Caco-2 (cell line): ENCODE measurements around the gene TSN. TPM values are rescaled to one million over a fixed set of nuclear protein-coding genes. Genes with fewer than 3 reads are reported as not detected.

Source experiments
- BruUV-seq: library from RNA; stranded (reverse); fragments of 400-500 nt; replicated peaks from 2 replicates; lab custom pipeline; 2021; lab: Mats Ljungman, UMichigan
- CTCF ChIA-PET: fragments of 300-600 bp; sonication (Branson Sonifier 250); formaldehyde crosslinking; loops from one replicate; lab custom pipeline; 2022; ENCODE audit warnings: antibody characterized with exemption; lab: Charles Lee
- POLR2A ChIA-PET: fragments of 300-600 bp; sonication (Branson Sonifier 250); formaldehyde crosslinking; loops from one replicate; lab custom pipeline; 2022; ENCODE audit warnings: antibody characterized with exemption; lab: Charles Lee
- DNase-seq, 2 experiments: peaks; one replicate each; pipeline versions ENCODE4 v3.0.0 to v3.0.0-alpha.2; 2020 to 2022
- H3K27me3 ChIP-seq: replicated peaks from 2 replicates; pipeline ENCODE4 v1.6.0; 2011; ENCODE audit warnings: low read length; ENCODE audit not compliant: control insufficient read depth, insufficient read depth
- H3K36me3 ChIP-seq: 2 replicates; pipeline ENCODE4 v1.5.1; 2011; ENCODE audit warnings: low read length; ENCODE audit not compliant: control insufficient read depth, insufficient read depth
- H3K4me1 ChIP-seq: fragments of 250-450 bp; sonication (Bioruptor Pico); 2 replicates; pipeline ENCODE4 v1.5.1; 2020; ENCODE audit warnings: mild to moderate bottlenecking
- H3K4me3 ChIP-seq: 2 replicates; pipeline ENCODE4 v1.5.1; 2011; ENCODE audit warnings: low read depth, mild to moderate bottlenecking, control low read depth, low read length
- H3K9me3 ChIP-seq: fragments of 250-450 bp; sonication (Bioruptor Pico); 2 replicates; pipeline ENCODE4 v1.5.1; 2020; ENCODE audit warnings: mild to moderate bottlenecking, moderate library complexity
- H3K27ac Mint-ChIP-seq: one replicate; pipeline ENCODE4 v1.8.0; 2022; ENCODE audit warnings: mixed read lengths; ENCODE audit not compliant: unreplicated experiment
- H3K27me3 Mint-ChIP-seq: one replicate; pipeline ENCODE4 v1.8.0; 2022; ENCODE audit warnings: mixed read lengths; ENCODE audit not compliant: insufficient read depth, unreplicated experiment
- H3K36me3 Mint-ChIP-seq: one replicate; pipeline ENCODE4 v1.8.0; 2022; ENCODE audit warnings: mild to moderate bottlenecking, mixed read lengths; ENCODE audit not compliant: insufficient read depth, unreplicated experiment
- H3K4me1 Mint-ChIP-seq: one replicate; pipeline ENCODE4 v1.8.0; 2022; ENCODE audit warnings: low read depth, mixed read lengths; ENCODE audit not compliant: unreplicated experiment
- H3K4me3 Mint-ChIP-seq: one replicate; pipeline ENCODE4 v1.8.0; 2022; ENCODE audit warnings: mild to moderate bottlenecking, moderate library complexity, mixed read lengths; ENCODE audit not compliant: unreplicated experiment
- H3K9me3 Mint-ChIP-seq: one replicate; pipeline ENCODE4 v1.8.0; 2022; ENCODE audit warnings: mixed read lengths; ENCODE audit not compliant: unreplicated experiment
- intact Hi-C: fragments of 100-400 bp; cut with micrococcal nuclease; formaldehyde crosslinking; loops from one replicate; pipeline ENCODE4 v1.10.0; 2022; ENCODE audit not compliant: unreplicated experiment
- total RNA-seq: library from RNA; stranded (reverse); gene quantifications from 2 replicates; pipeline ENCODE4 v1.2.3, GENCODE V29; 2022
- TF ChIP-seq, protein P1 (sequence below), 2 experiments: fragments of 200-600 bp in 1 of 2; IDR thresholded peaks; 1 replicate in 1 of 2; 2 replicates in 1 of 2; pipeline versions ENCODE4 v1.5.1 to v1.8.0; 2011 to 2022; ENCODE audit warnings: antibody characterized with exemption in 1 of 2, control low read depth in 1 of 2, inconsistent platforms in 1 of 2, low read depth in 1 of 2, low read length in 1 of 2, mild to moderate bottlenecking in 1 of 2, moderate library complexity in 1 of 2; ENCODE audit not compliant: insufficient read depth in 1 of 2, severe bottlenecking in 1 of 2, unreplicated experiment in 1 of 2

Gene TSN
- total RNA-seq, 1 experiment from 2014 or later = 125 TPM

DNA sequence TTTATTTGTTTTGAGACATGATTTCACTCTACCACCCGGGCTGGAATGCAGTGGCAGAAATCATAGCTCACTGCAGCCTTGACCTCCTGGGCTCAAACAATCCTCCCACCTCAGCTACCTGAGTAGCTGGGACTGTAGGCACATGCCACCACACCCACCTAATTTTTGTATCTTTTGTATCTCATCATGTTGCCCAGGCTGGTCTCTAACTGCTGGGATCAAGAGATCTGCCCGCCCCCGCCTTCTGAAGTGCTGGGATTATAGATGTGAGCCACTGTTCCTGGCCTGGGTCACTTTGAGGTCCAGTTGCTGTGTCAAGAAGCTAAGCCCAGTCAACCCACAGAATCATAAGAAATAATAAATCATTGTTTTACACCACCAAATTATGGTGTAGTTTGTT is 38.4 kb downstream of the TSN start:
- peaks cover 22% of the 10 kb centered on the region for H3K4me1 ChIP-seq
- DNase-seq = no peak
- H3K36me3 Mint-ChIP-seq = no peaks in the 10 kb centered on the region
- no peaks in the 10 kb centered on the region for H3K27me3 ChIP-seq
- TF ChIP-seq, protein P1, sequence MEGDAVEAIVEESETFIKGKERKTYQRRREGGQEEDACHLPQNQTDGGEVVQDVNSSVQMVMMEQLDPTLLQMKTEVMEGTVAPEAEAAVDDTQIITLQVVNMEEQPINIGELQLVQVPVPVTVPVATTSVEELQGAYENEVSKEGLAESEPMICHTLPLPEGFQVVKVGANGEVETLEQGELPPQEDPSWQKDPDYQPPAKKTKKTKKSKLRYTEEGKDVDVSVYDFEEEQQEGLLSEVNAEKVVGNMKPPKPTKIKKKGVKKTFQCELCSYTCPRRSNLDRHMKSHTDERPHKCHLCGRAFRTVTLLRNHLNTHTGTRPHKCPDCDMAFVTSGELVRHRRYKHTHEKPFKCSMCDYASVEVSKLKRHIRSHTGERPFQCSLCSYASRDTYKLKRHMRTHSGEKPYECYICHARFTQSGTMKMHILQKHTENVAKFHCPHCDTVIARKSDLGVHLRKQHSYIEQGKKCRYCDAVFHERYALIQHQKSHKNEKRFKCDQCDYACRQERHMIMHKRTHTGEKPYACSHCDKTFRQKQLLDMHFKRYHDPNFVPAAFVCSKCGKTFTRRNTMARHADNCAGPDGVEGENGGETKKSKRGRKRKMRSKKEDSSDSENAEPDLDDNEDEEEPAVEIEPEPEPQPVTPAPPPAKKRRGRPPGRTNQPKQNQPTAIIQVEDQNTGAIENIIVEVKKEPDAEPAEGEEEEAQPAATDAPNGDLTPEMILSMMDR (IDR thresholded peaks at IDR 0.05; ENCODE audit: insufficient read depth in 1 of 2, low read depth in 1 of 2, low read length in 1 of 2, severe bottlenecking in 1 of 2, unreplicated experiment in 1 of 2) = no peak
- ChIA-PET POLR2A (no interaction called here), CTCF (interaction anchor here (1.0 kb wide), 1 partner anchor 17 kb away, joined by 3 read pairs; no protein-coding TSS in a partner anchor)
- H3K4me3 ChIP-seq = no peak overlapping the region
- no peak overlapping the region for H3K27ac Mint-ChIP-seq
- H3K4me3 Mint-ChIP-seq = no peak overlapping the region
- no peaks in the 10 kb centered on the region for H3K27me3 Mint-ChIP-seq
- H3K9me3 Mint-ChIP-seq = peaks cover 24% of the 10 kb centered on the region
- peaks cover 30% of the 10 kb centered on the region for H3K4me1 Mint-ChIP-seq
- no TSS peak for BruUV-seq
- H3K36me3 ChIP-seq = no peaks in the 10 kb centered on the region
- intact Hi-C loops = no loop called here
- H3K9me3 ChIP-seq = no peaks in the 10 kb centered on the region

DNA sequence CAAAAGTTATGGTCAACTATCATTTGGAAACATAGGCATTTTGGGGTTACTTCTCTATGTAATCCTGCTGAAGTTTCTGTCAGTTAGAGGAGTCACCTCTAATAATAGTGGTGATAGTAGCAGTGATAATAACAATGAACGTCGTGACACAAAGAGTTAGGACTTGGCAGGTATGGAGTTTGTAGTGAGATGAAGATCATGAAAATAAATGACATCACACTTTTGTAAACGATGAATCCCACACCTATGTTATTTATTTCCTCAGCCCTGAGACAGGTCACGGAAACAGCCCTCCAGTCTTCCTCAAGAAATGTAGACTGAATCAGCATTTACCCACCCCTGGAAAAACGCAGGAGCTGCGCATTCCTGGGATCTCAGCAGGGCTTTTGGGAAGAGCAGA is 38.8 kb downstream of the TSN start:
- DNase-seq = no peak
- ChIA-PET CTCF (interaction anchor here (1.0 kb wide), 1 partner anchor 17 kb away, joined by 3 read pairs; no protein-coding TSS in a partner anchor), POLR2A (no interaction called here)
- H3K4me1 ChIP-seq = peaks cover 22% of the 10 kb centered on the region
- BruUV-seq = no TSS peak
- H3K9me3 ChIP-seq = no peaks in the 10 kb centered on the region
- Mint-ChIP-seq H3K27ac (no peak overlapping the region), H3K4me3 (no peak overlapping the region), H3K27me3 (no peaks in the 10 kb centered on the region), H3K4me1 (peaks cover 30% of the 10 kb centered on the region), H3K9me3 (peaks cover 24% of the 10 kb centered on the region), H3K36me3 (no peaks in the 10 kb centered on the region)
- no peaks in the 10 kb centered on the region for H3K36me3 ChIP-seq
- no peak overlapping the region for H3K4me3 ChIP-seq
- intact Hi-C loops = no loop called here
- TF ChIP-seq, protein P1 (IDR thresholded peaks at IDR 0.05; ENCODE audit: insufficient read depth in 1 of 2, low read depth in 1 of 2, low read length in 1 of 2, severe bottlenecking in 1 of 2, unreplicated experiment in 1 of 2) = no peak
- no peaks in the 10 kb centered on the region for H3K27me3 ChIP-seq

DNA sequence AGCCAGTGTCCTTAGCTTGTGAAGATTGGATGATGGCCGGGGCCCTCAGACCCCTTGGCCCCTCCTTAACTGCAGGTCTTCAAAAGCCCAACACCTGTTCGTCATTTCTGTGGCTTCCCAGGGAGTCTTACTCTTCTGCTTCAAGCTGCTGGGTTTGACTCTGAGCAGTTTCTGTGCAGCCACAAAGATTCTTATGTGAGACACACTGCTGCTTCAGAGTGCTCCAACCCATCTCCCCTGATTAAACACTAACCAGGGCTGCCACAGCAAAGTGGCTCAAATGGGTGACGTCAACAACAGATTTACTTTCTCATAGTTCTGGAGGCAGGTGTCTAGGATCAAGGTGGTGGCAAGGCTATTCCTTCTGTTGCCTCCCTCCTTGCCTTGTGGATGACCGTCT is 40.8 kb downstream of the TSN start:
- TF ChIP-seq, protein P1 (IDR thresholded peaks at IDR 0.05; ENCODE audit: insufficient read depth in 1 of 2, low read depth in 1 of 2, low read length in 1 of 2, severe bottlenecking in 1 of 2, unreplicated experiment in 1 of 2) = no peak
- no peaks in the 10 kb centered on the region for H3K36me3 ChIP-seq
- peaks cover 7% of the 10 kb centered on the region for H3K4me1 ChIP-seq
- H3K27me3 ChIP-seq = no peaks in the 10 kb centered on the region
- CTCF ChIA-PET = no interaction called here
- BruUV-seq = no TSS peak
- H3K4me3 ChIP-seq = no peak overlapping the region
- no peak for DNase-seq
- peaks cover 14% of the 10 kb centered on the region for H3K4me1 Mint-ChIP-seq
- intact Hi-C loops = no loop called here
- no peak overlapping the region for H3K4me3 Mint-ChIP-seq
- no peaks in the 10 kb centered on the region for H3K9me3 ChIP-seq
- no peaks in the 10 kb centered on the region for H3K36me3 Mint-ChIP-seq
- H3K27me3 Mint-ChIP-seq = no peaks in the 10 kb centered on the region
- POLR2A ChIA-PET = no interaction called here
- peak overlapping the region; percentile 11 for H3K27ac Mint-ChIP-seq
- peaks cover 22% of the 10 kb centered on the region for H3K9me3 Mint-ChIP-seq
